Thoracic aorta (tissue), 2 donors: ENCODE results near the gene PITPNM3. TPM values are rescaled to one million over a fixed set of nuclear protein-coding genes. Genes with fewer than 3 reads are reported as not detected.

ENCODE experiments used
- ATAC-seq: fragments of 150-250 bp; one replicate; pipeline ENCODE4 v1.8.0; 2017; ENCODE audit warnings: low read depth; ENCODE audit not compliant: insufficient number of reproducible peaks, low FRiP score
- DNase-seq: peaks from one replicate; pipeline ENCODE4 v3.0.0-alpha.2; 2020; ENCODE audit warnings: low spot score
- H3K27ac ChIP-seq, 2 donors: fragments of 200-600 bp; sonication (generic); 1 replicate in 1 of 2; 2 replicates in 1 of 2; pipeline ENCODE4 v1.5.1; 2016; ENCODE audit warnings: mild to moderate bottlenecking in 2 of 2, moderate library complexity in 2 of 2
- H3K27me3 ChIP-seq: fragments of 200-600 bp; sonication (generic); replicated peaks from 2 replicates; pipeline ENCODE4 v1.6.0; 2016; ENCODE audit warnings: mild to moderate bottlenecking; ENCODE audit not compliant: insufficient read depth
- H3K36me3 ChIP-seq: fragments of 200-600 bp; sonication (generic); one replicate; pipeline ENCODE4 v1.5.1; 2016
- H3K4me1 ChIP-seq, 2 donors: fragments of 200-600 bp; sonication (generic); 1 replicate in 1 of 2; 2 replicates in 1 of 2; pipeline versions ENCODE4 v1.5.1 to v1.6.0; 2016; ENCODE audit warnings: low read depth in 2 of 2, mild to moderate bottlenecking in 1 of 2; ENCODE audit not compliant: control insufficient read depth in 1 of 2
- H3K4me3 ChIP-seq: fragments of 200-600 bp; sonication (generic); 2 replicates; pipeline ENCODE4 v1.5.1; 2016; ENCODE audit warnings: mild to moderate bottlenecking
- H3K9me3 ChIP-seq: fragments of 200-600 bp; sonication (generic); 2 replicates; pipeline ENCODE4 v1.5.1; 2016
- CTCF ChIP-seq: fragments of 200-600 bp; sonication (generic); IDR thresholded peaks from one replicate; pipeline ENCODE4 v1.5.1; 2019; ENCODE audit warnings: antibody characterized with exemption
- total RNA-seq, 2 donors: library from RNA; depleted of rRNA; stranded (reverse); fragments of >200 nt; gene quantifications; one replicate each; pipeline versions ENCODE4 v1.1.0 to v1.2.3, GENCODE V29; 2016

Gene PITPNM3
- total RNA-seq, 2 donors from 2014 or later = 1.8 to 3.1 TPM

GRCh38 chr17:6542577-6542976 is 13.8 kb downstream of the PITPNM3 start:
- H3K9me3 ChIP-seq = no peaks in the 10 kb centered on the region
- ATAC-seq (no peak), DNase-seq (no peak)
- no peak overlapping the region for H3K4me3 ChIP-seq
- TF ChIP-seq CTCF = no peak
- H3K27me3 ChIP-seq = no peaks in the 10 kb centered on the region
- no peaks in the 10 kb centered on the region for H3K36me3 ChIP-seq
- H3K27ac ChIP-seq = no peak overlapping the region
- no peaks in the 10 kb centered on the region for H3K4me1 ChIP-seq

GRCh38 chr17:6541886-6542285 is 14.5 kb downstream of the PITPNM3 start:
- DNase-seq (no peak), ATAC-seq (no peak)
- no peak overlapping the region for H3K27ac ChIP-seq
- H3K9me3 ChIP-seq = no peaks in the 10 kb centered on the region
- no peaks in the 10 kb centered on the region for H3K36me3 ChIP-seq
- H3K27me3 ChIP-seq = no peaks in the 10 kb centered on the region
- no peak for TF ChIP-seq CTCF
- H3K4me3 ChIP-seq = no peak overlapping the region
- H3K4me1 ChIP-seq = no peaks in the 10 kb centered on the region

GRCh38 chr17:6539871-6540270 is 16.5 kb downstream of the PITPNM3 start:
- ATAC-seq (no peak), DNase-seq (no peak)
- Histone ChIP-seq H3K4me1 (no peaks in the 10 kb centered on the region), H3K4me3 (no peak overlapping the region), H3K36me3 (no peaks in the 10 kb centered on the region), H3K9me3 (no peaks in the 10 kb centered on the region), H3K27me3 (no peaks in the 10 kb centered on the region), H3K27ac (no peak overlapping the region)
- TF ChIP-seq CTCF = no peak

- Histone ChIP-seq H3K27ac (no peak overlapping the region), H3K4me1 (no peaks in the 10 kb centered on the region)
Observed at GRCh38 chr17:6536566-6537065, 19.7 kb downstream of the PITPNM3 start.

GRCh38 chr17:6536053-6536452 is 20.3 kb downstream of the PITPNM3 start:
- Histone ChIP-seq H3K4me1 (no peaks in the 10 kb centered on the region), H3K36me3 (no peaks in the 10 kb centered on the region), H3K9me3 (no peaks in the 10 kb centered on the region), H3K27ac (no peak overlapping the region), H3K27me3 (no peaks in the 10 kb centered on the region), H3K4me3 (no peak overlapping the region)
- DNase-seq (no peak), ATAC-seq (no peak)
- TF ChIP-seq CTCF = no peak

More at GRCh38 chr17:6536566-6537065, 19.7 kb downstream of the PITPNM3 start:
- no peak for DNase-seq
- H3K4me3 ChIP-seq = no peak overlapping the region
- no peaks in the 10 kb centered on the region for H3K27me3 ChIP-seq
- no peaks in the 10 kb centered on the region for H3K9me3 ChIP-seq
- no peak for ATAC-seq
- no peaks in the 10 kb centered on the region for H3K36me3 ChIP-seq
- TF ChIP-seq CTCF = no peak
